Stimulated activated CD4-positive, alpha-beta T cell treated with anti-CD3 and anti-CD28 coated beads, Interleukin-2, amount 100 ng/mL, for 4 hours (primary cell): ENCODE data around the gene FLAD1.

Source experiments
- DNase-seq: peaks from one replicate; pipeline ENCODE4 v3.0.0-alpha.2; 2020; ENCODE audit warnings: low read depth

The FLAD1 gene

GRCh38 chr1:154982897-154983648 is at the start of gene FLAD1:
Gene FLAD1, plus strand, starts transcription at chr1:154983344. Its CDS starts 351 bp downstream, at chr1:154983695.
- DNase-seq, result peak; percentile 94

- DNase-seq, result no peak
Measured at GRCh38 chr1:154934358-154934948, 48.7 kb upstream of the FLAD1 start.

DNA sequence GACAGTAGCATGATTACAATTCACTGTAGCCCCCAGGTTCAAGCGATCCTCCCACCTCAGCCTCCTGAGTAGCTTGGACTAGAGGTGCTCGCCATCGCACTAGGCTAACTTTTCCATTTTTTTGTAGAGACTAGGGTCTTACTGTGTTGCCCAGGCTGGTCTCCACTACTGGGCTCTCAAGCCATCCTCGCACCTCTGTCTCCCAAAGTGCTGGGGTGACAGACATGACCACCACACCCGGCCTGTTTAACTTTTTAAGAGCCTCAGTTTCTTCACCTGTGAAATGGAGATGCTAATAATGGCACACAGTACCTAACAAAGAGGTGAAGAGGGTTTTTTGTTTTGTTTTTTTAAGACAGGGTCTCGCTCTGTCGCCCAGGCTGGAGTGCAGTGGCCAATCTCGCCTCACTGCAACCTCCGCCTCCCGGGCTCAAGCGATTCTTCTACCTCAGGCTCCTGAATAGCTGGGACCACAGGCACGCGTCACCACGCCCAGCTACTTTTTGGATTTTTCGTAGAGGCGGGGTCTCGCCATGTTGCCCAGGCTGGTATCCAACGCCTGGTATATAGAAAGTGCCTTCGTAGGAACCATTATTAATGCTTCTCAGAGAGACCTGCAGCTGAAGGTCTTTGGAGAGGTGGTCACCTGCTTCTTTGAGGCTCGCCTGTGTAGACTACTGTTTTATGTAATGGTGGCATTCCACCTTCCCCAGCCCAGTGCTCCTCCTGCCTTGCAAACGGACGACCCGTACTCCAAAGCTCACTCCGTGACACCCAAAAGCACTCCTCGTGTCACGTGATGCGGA is 47.2 kb upstream of the FLAD1 start:
- no peak for DNase-seq

- peak; percentile 93 for DNase-seq
Measured at GRCh38 chr1:154936555-154937084, 46.5 kb upstream of the FLAD1 start, which contains the start of gene PMVK. Gene PMVK, minus strand, starts transcription at chr1:154936719. Its CDS starts 34 bp downstream, at chr1:154936685.

DNA sequence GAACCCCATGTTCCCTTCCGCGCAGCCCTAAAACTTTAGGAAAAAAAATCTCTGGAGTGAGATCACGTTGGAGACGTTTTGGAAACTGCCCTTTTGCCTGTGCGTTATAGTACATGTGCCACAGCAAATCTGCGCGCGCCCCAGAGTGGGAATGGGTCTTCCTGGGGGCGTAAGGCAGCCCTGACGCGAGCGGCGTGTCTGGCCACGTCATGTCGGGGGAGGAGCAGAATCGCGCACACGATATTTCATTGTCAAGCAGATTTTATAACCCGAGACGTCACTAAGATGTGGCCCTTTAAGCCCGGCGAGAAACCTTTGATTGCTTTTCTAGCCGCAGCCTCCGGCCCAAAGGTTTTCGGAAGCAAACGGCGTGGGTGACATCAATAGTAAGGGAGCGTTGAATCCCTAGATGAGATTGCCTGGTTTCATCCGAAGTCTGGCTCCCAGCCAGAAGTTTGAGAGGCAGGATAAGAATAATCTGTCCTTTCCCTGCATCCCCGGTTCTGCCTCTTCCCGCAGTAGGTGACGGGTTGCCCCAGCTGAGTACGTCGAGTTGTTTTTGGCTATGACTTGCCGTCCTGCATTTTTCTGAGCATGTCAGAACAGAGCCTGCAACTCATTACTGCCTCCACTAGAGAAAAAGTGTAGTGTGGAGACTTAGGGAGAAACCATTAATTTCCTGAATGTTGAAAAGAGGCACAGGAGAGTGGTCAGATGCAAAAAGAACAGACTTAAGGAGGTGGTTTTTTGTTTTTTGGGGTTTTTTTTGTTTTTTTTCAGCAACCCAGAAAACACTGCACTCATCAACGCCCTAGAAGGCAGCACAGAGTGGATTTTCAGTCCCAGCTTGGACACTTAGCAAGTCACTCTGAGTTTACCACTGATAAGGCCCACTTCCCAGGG is 45.8 kb upstream of the FLAD1 start:
- DNase-seq, result peak; percentile 82

GRCh38 chr1:154937988-154938386 is 45.2 kb upstream of the FLAD1 start:
- DNase-seq, result no peak

GRCh38 chr1:154938604-154939399 is 44.3 kb upstream of the FLAD1 start:
- no peak for DNase-seq

DNA sequence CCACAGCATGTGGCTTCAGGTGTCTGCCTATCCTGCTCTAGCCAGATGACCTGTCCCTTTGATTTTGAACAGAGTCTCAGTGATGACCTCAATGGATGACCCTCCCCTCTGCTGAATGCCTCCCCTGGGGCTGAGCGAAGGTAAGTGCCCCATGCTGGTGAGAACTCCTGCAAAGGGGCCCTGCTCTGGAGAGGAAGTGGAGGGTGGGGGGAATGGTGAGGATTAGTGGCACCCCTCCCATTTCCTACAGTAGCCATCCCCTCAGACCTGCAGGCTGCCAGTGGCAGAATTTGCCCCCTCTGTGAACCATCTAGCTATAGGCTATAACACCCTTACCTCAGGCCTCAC is 43.0 kb upstream of the FLAD1 start:
- no peak for DNase-seq

GRCh38 chr1:154940651-154941194 is 42.4 kb upstream of the FLAD1 start:
- no peak for DNase-seq

DNA sequence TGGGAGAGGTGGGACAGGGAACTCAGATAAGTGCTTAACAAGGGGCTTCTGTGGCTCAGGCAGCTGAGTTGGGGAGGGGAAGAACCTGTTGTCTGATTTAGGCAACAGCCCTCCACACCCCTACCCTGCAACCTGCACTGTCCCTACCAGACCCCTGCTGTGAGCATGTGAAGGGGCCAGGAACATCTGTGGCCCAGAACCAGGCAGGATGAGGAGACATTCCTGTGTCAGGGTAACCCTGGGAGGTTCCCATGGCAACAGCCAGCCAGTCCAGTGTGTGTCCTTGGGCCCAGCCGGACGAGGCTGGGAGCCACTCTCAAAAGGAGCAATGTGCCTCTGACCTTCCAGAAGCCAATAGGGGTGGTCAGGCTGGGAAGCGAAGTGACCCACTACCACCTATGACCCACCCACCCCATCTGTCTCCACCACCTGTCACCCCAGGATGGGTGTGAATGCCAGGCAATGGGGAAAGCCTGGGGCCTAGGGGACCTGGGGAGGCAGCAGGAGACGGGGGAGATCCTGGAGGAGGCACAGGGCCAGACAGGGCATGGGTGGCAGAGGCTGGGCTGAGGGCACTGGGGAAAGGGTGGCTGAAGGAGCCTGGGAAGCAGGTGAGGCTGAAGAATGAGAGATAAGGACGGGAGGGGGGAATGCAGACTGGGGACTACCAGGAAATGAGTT is 41.7 kb upstream of the FLAD1 start:
- no peak for DNase-seq

GRCh38 chr1:154943649-154944400 is 39.3 kb upstream of the FLAD1 start:
- DNase-seq, result no peak

- DNase-seq, result no peak
Measured at GRCh38 chr1:154944401-154945159, 38.6 kb upstream of the FLAD1 start.

- no peak for DNase-seq
Measured at GRCh38 chr1:154945160-154945961, 37.8 kb upstream of the FLAD1 start.

GRCh38 chr1:154945962-154946850 is 36.9 kb upstream of the FLAD1 start:
- DNase-seq, result no peak

DNA sequence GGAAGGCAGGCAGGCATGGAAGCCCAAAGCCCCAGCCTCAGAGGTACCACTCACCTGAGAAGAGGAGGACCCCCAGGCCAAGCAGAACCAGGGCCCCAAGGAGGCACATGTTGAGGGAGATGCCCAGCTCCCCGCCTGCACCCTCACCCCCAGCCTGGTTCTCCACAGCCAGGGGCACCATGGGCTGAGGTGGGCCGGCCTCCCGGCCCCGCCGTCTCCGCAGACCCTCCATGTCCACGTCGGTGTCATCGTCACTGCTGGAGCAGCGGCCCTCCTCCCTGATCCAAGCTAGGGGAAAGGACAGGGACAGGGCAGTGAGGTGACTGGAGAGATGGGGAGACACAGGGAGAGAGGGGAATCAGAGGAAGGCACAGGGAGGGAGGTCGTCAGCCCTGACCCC is 35.1 kb upstream of the FLAD1 start:
- no peak for DNase-seq

- DNase-seq, result no peak
Measured at GRCh38 chr1:154951901-154952657, 31.1 kb upstream of the FLAD1 start.
